ENCODE data around the gene SH3RF1. TPM values are rescaled to one million over a fixed set of nuclear protein-coding genes. Genes with fewer than 3 reads are reported as not detected.
A peak's percentile ranks its signal among the peaks of the same experiment; 100 is the strongest.

SH3RF1 gene
- total and polyA plus RNA-seq, 10 of the 15 experiments (the other 5 are each of a cell fraction or from before 2014, with no cell fraction given) = 4.5 to 22.5 (median 10.4) TPM

GRCh38 chr4:169098054-169098497, 172.7 kb downstream of the SH3RF1 start (continued):
- TF ChIP-seq REST (IDR thresholded peaks at IDR 0.05; ENCODE audit: low read depth, low read length) (no peak), SUZ12 (IDR thresholded peaks at IDR 0.05; ENCODE audit: unreplicated experiment) (no peak), NKRF (conservative IDR thresholded peaks at IDR 0.05) (no peak), BCL3 (IDR thresholded peaks at IDR 0.05; ENCODE audit: borderline replicate concordance, insufficient read depth, low read depth, low read length, poor library complexity, severe bottlenecking) (peak; percentile 39), USF2 (IDR thresholded peaks at IDR 0.05; ENCODE audit: borderline replicate concordance, low read depth, low read length) (no peak), NFXL1 (IDR thresholded peaks at IDR 0.05; ENCODE audit: borderline replicate concordance) (no peak), ZBED1 (IDR thresholded peaks at IDR 0.05; ENCODE audit: borderline replicate concordance) (no peak; the same call in 1 of the 2 replicates), CEBPB (IDR thresholded peaks at IDR 0.05; ENCODE audit: borderline replicate concordance in 1 of 2, low read depth in 2 of 2, low read length in 2 of 2) (peak in 1 of 2 experiments; percentile 57; a peak in 1 of 4 replicates), MYC (IDR thresholded peaks at IDR 0.05; ENCODE audit: insufficient read depth, insufficient read length, insufficient replicate concordance, low read length, severe bottlenecking) (no peak), GATAD2B (conservative IDR thresholded peaks at IDR 0.05; ENCODE audit: low read depth) (no peak), ESRRA (IDR thresholded peaks at IDR 0.05; ENCODE audit: low read length) (no peak), RBBP5 (conservative IDR thresholded peaks at IDR 0.05) (no peak), RAD51 (IDR thresholded peaks at IDR 0.05) (0 out of 2 replicates have a peak, but pooled peaks have one; percentile 24), SMAD5 (IDR thresholded peaks at IDR 0.05; ENCODE audit: low read depth) (no peak), SUPT20H (IDR thresholded peaks at IDR 0.05; ENCODE audit: borderline replicate concordance, control insufficient read depth, low read depth, low read length) (no peak), EGR1 (IDR thresholded peaks at IDR 0.05; ENCODE audit: borderline replicate concordance in 1 of 2, low read depth in 2 of 2, low read length in 2 of 2) (no peak), NR2F1 (conservative IDR thresholded peaks at IDR 0.05) (no peak), CHD4 (IDR thresholded peaks at IDR 0.05) (no peak), PKNOX1 (IDR thresholded peaks at IDR 0.05) (peak; percentile 70), MAX (IDR thresholded peaks at IDR 0.05; ENCODE audit: low read depth, low read length) (no peak), PAX8 (IDR thresholded peaks at IDR 0.05) (no peak)

Measured in GM12878 (cell line).